UCSD-AML1 (cell line): Measurements from ENCODE around the gene NOP53.
"Not testable (repeated sequence)": the region's sequence is repeated elsewhere in the genome, so short reads cannot be mapped to it uniquely, and the experiment has no call there.

ENCODE experiments used
- DNase-seq: peaks from one replicate; lab custom pipeline; 2025; ENCODE audit not compliant: unreplicated experiment; lab: John Stamatoyannopoulos, UW

The NOP53 gene

GRCh38 chr19:47745010-47745901, at the start of gene NOP53:
Gene NOP53 (plus strand): TSS chr19:47745546. CDS start chr19:47745560, 14 bp downstream.
- DNase-seq, result peak; percentile 95

GRCh38 chr19:47696635-47697034, 48.7 kb upstream of the NOP53 start:
- no peak for DNase-seq

- peak; percentile 76 for DNase-seq
These were observed 47.3 kb upstream of the NOP53 start for GRCh38 chr19:47697863-47698609.

GRCh38 chr19:47698631-47699359, 46.6 kb upstream of the NOP53 start:
- no peak for DNase-seq

- DNase-seq, result peak; percentile 51
These were observed 45.9 kb upstream of the NOP53 start for GRCh38 chr19:47699360-47699917.

GRCh38 chr19:47700934-47701716, 44.2 kb upstream of the NOP53 start:
- no peak for DNase-seq

- no peak for DNase-seq
These were observed 43.4 kb upstream of the NOP53 start for GRCh38 chr19:47701717-47702552.

GRCh38 chr19:47702671-47703070, 42.7 kb upstream of the NOP53 start:
- DNase-seq, result no peak

GRCh38 chr19:47703301-47703700, 42.0 kb upstream of the NOP53 start:
- DNase-seq, result no peak

GRCh38 chr19:47704024-47704423, 41.3 kb upstream of the NOP53 start:
- no peak for DNase-seq

- no peak for DNase-seq
These were observed 40.7 kb upstream of the NOP53 start for GRCh38 chr19:47704656-47705055.

GRCh38 chr19:47707135-47707925, 38.0 kb upstream of the NOP53 start:
- peak; percentile 71 for DNase-seq

- no peak for DNase-seq
These were observed 33.6 kb upstream of the NOP53 start for GRCh38 chr19:47711652-47712242.

- peak; percentile 82 for DNase-seq
These were observed 32.0 kb upstream of the NOP53 start, which contains the start of gene EHD2 for GRCh38 chr19:47713046-47714021. Gene EHD2 (plus strand): TSS chr19:47713422. CDS start chr19:47716613, 3,191 bp downstream.

GRCh38 chr19:47714339-47714738, 31.0 kb upstream of the NOP53 start:
- no peak for DNase-seq

GRCh38 chr19:47714855-47715254, 30.5 kb upstream of the NOP53 start:
- not testable (repeated sequence) for DNase-seq
